Natural killer cell treated with Interleukin-12 subunit alpha and Interleukin-12 subunit beta and Interleukin-15 and Interleukin-18, amount 100 ng/mL, for 72 hours (primary cell): Measurements from ENCODE around the gene PRR20E. TPM values are rescaled to one million over a fixed set of nuclear protein-coding genes. Genes with fewer than 3 reads are reported as not detected.

Source experiments
- total RNA-seq, 2 donors: library from RNA; stranded (reverse); gene quantifications; one replicate each; pipeline ENCODE4 v1.2.3, GENCODE V29; 2022

The PRR20E gene
- total RNA-seq, 2 donors from 2014 or later: not detected

Other genes starting within 250 kb of the PRR20E start
- gene PRR20A, start 26.3 kb upstream of the PRR20E start, total RNA-seq: not detected
- gene PRR20B, start 19.7 kb upstream of the PRR20E start, total RNA-seq: not detected
- gene PRR20C, start 13.1 kb upstream of the PRR20E start, total RNA-seq: not detected
- not detected for gene PRR20D, start 6.6 kb upstream of the PRR20E start, total RNA-seq